ENCODE measurements around the gene ATOX1. TPM values are rescaled to one million over a fixed set of nuclear protein-coding genes. Genes with fewer than 3 reads are reported as not detected.

The ATOX1 gene
- total and polyA plus RNA-seq, 9 of the 15 experiments (the other 6 are each of a cell fraction or from before 2014, with no cell fraction given) = 59.2 to 318 (median 86.2) TPM

GRCh38 chr5:151706906-151707305 is 51.5 kb downstream of the ATOX1 start:
- H3K4me3 ChIP-seq = no peak overlapping the region
- FAIRE-seq (no peak), DNase-seq (ENCODE audit: extremely low read depth in 1 of 4, low spot score in 3 of 4) (no peak), ATAC-seq (no peak)
- no peak overlapping the region for H3K27ac ChIP-seq (ENCODE audit: extremely low read depth, low read depth, low read length)
- H3K36me3 ChIP-seq (ENCODE audit: control insufficient read depth, insufficient read depth, low read length) = no peaks in the 10 kb centered on the region
- no peak overlapping the region for H2AFZ ChIP-seq (ENCODE audit: low read depth, low read length)
- TF ChIP-seq SRSF7 (optimal IDR thresholded peaks at IDR 0.05; ENCODE audit: low read depth, low read length) = no peak
- TF ChIP-seq E4F1 (CRISPR knock-in tag; IDR thresholded peaks at IDR 0.05; ENCODE audit: borderline replicate concordance) = no peak
- no peak for TF ChIP-seq ZNF707 (CRISPR knock-in tag; conservative IDR thresholded peaks at IDR 0.05)
- no peak for TF ChIP-seq HNRNPH1 (optimal IDR thresholded peaks at IDR 0.05; ENCODE audit: low read depth, low read length)
- intact Hi-C loops (cut with micrococcal nuclease) = no loop called here
- no peaks in the 10 kb centered on the region; a peak in 2 of 5 replicates for H3K4me1 ChIP-seq (replicated peaks in 1 of 2; ENCODE audit: control insufficient read depth in 2 of 2, insufficient read depth in 2 of 2, low read length in 2 of 2)
- no peaks in the 10 kb centered on the region for H4K20me1 ChIP-seq (replicated peaks; ENCODE audit: control insufficient read depth, insufficient read depth, low read length)
- H3K9ac ChIP-seq (ENCODE audit: insufficient read depth in 1 of 2, low read depth in 2 of 2, low read length in 2 of 2) = no peak overlapping the region
- no peaks in the 10 kb centered on the region for H3K79me2 ChIP-seq (ENCODE audit: control insufficient read depth, insufficient read depth, low read length)
- ChIA-PET CTCF (ENCODE audit: low intra/inter-chr PET ratio) (no interaction called here), POLR2A (interaction anchor here (0.7 to 0.8 kb wide), 3 partner anchors 20 to 1252 kb away, joined by 3 read pairs; no protein-coding TSS in a partner anchor)
- H3K27me3 ChIP-seq (ENCODE audit: control insufficient read depth in 2 of 2, insufficient read depth in 2 of 2, low read length in 2 of 2) = no peaks in the 10 kb centered on the region
- in situ Hi-C loops (cut with MboI) = no loop called here
- no peak overlapping the region for H3K4me2 ChIP-seq (ENCODE audit: insufficient read depth, low read length)
- no peaks in the 10 kb centered on the region for H3K9me1 ChIP-seq (ENCODE audit: control insufficient read depth, insufficient read depth, low read length)
- H3K9me3 ChIP-seq (replicated peaks; ENCODE audit: control insufficient read depth, insufficient read depth, low read depth, low read length) = no peaks in the 10 kb centered on the region
- BruUV-seq (replicated peaks) = no TSS peak
